ENCODE data around the gene GRIA3. TPM values are rescaled to one million over a fixed set of nuclear protein-coding genes. Genes with fewer than 3 reads are reported as not detected.
A peak's percentile ranks its signal among the peaks of the same experiment; 100 is the strongest.

Gene GRIA3
- total and polyA plus RNA-seq, 10 of the 15 experiments (the other 5 are each of a cell fraction or from before 2014, with no cell fraction given) = 0.45 to 4.3 (median 2.2) TPM

DNA sequence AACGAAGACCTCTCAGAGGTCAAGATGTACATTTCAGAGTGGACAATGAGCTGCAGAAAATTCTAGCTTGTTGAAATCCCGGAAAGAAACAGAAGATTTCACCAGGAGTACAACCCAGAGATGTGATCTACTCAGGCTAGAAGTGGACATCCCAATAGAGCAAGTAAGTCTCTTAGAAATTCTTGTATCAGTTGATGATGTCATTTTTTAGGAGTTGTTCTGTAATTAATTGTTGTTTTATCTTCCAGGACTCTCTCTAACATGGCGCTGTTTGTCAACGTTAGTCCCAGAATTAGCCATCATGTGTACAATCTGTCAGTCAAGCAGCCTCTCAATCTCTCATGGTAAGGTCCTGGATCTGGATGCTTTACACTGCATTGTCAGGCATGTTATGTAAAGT lies 174.4 kb downstream of the GRIA3 start:
- BruUV-seq (replicated peaks) = TSS peak; percentile 75
- 65% methylated on average over 4 of the region's 4 CpGs for WGBS (ENCODE audit: insufficient coverage, insufficient replicate concordance, low lambda C conversion rate, missing lambda C conversion rate)

DNA sequence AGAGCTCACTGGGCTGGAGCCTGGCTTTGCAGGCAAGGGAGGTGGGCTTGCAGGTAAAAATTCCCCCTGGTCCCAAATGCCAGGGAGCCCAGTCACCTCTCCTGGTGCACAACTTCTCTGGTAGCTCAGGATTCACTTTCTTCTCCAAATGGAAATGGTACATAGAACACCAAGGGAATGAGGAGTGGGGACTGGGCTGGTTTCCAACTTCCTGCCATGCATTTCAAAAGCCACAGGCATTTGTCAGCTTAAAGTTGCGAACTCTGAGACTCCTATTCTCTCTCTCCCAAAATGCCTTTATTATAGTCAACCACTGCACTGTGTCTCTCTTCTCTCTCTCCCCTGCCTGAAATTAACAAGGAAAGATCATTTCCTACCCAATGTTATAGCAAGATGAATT lies 177.3 kb downstream of the GRIA3 start:
- ChIA-PET POLR2A (interaction anchor here (0.5 to 6.7 kb wide), 6 partner anchors 24 to 1269 kb away, joined by 3 to 82 read pairs (median 4); no protein-coding TSS in a partner anchor), CTCF (interaction anchor here (0.9 to 6.3 kb wide), 8 partner anchors 19 to 87 kb away, joined by 3 to 59 read pairs (median 6); no protein-coding TSS in a partner anchor), RAD21 (ENCODE audit: unreplicated experiment) (interaction anchor here (0.7 to 7.2 kb wide), 10 partner anchors 20 to 106 kb away, joined by 3 to 145 read pairs (median 9); no protein-coding TSS in a partner anchor), SMC1A (ENCODE audit: uncharacterized antibody, unreplicated experiment) (interaction anchor here (0.6 to 7.6 kb wide), 15 partner anchors 10 to 1082 kb away, joined by 3 to 208 read pairs (median 4); no protein-coding TSS in a partner anchor)
- Histone ChIP-seq H3K9me3 (replicated peaks; ENCODE audit: control insufficient read depth, insufficient read depth, low read length) (no peaks in the 10 kb centered on the region), H3K9ac (ENCODE audit: control insufficient read depth, insufficient read depth, low read length) (no peak overlapping the region), H3K79me2 (ENCODE audit: control insufficient read depth, insufficient read depth, low read length) (no peaks in the 10 kb centered on the region), H3K4me3 (no peak overlapping the region), H3K27me3 (replicated peaks in 1 of 2; ENCODE audit: control insufficient read depth in 2 of 2, insufficient read depth in 2 of 2, low read length in 1 of 2) (no peaks in the 10 kb centered on the region), H2AFZ (ENCODE audit: control insufficient read depth, low read depth, low read length) (no peak overlapping the region), H3K4me2 (ENCODE audit: control insufficient read depth, insufficient read depth) (no peak overlapping the region), H4K20me1 (ENCODE audit: control insufficient read depth, insufficient read depth) (no peaks in the 10 kb centered on the region), H3K36me3 (ENCODE audit: control insufficient read depth in 2 of 2, insufficient read depth in 2 of 2, low read length in 1 of 2) (no peaks in the 10 kb centered on the region), H3K4me1 (ENCODE audit: control insufficient read depth, insufficient read depth, low read length) (no peaks in the 10 kb centered on the region), H3K27ac (ENCODE audit: control insufficient read depth, insufficient read depth) (no peak overlapping the region)
- WGBS (ENCODE audit: insufficient coverage, insufficient replicate concordance, low lambda C conversion rate, missing lambda C conversion rate) = 44% methylated on average over 1 of the region's 1 CpG
- in situ Hi-C loops (cut with MboI) = no loop called here
- no peak for ATAC-seq
- no peak for FAIRE-seq
- DNase-seq (ENCODE audit: low read depth, low spot score) = no peak
- no TSS peak for BruUV-seq (replicated peaks)
- intact Hi-C loops (cut with micrococcal nuclease; ENCODE audit: unreplicated experiment) = no loop called here
- TF ChIP-seq SIX5 (IDR thresholded peaks at IDR 0.05; ENCODE audit: low read depth, low read length, severe bottlenecking) (no peak), ASH2L (IDR thresholded peaks at IDR 0.05; ENCODE audit: borderline replicate concordance, low read depth) (no peak), POU2F2 (IDR thresholded peaks at IDR 0.05; ENCODE audit: borderline replicate concordance, low read depth, low read length) (no peak), NFXL1 (IDR thresholded peaks at IDR 0.05; ENCODE audit: borderline replicate concordance) (no peak), NR2C2 (IDR thresholded peaks at IDR 0.05; ENCODE audit: borderline replicate concordance, control insufficient read depth, insufficient read length, low read depth) (no peak), SMAD1 (IDR thresholded peaks at IDR 0.05; ENCODE audit: low read depth, partially characterized antibody) (no peak), PML (IDR thresholded peaks at IDR 0.05; ENCODE audit: low read length) (no peak), ZNF217 (IDR thresholded peaks at IDR 0.05) (no peak), ZSCAN29 (IDR thresholded peaks at IDR 0.05) (no peak), ZNF384 (IDR thresholded peaks at IDR 0.05; ENCODE audit: borderline replicate concordance, low read depth, low read length) (no peak), MEF2A (IDR thresholded peaks at IDR 0.05; ENCODE audit: insufficient read depth, low read depth, low read length) (no peak), JUND (IDR thresholded peaks at IDR 0.05; ENCODE audit: low read depth, low read length) (no peak)
- TF ChIP-seq, protein P1, sequence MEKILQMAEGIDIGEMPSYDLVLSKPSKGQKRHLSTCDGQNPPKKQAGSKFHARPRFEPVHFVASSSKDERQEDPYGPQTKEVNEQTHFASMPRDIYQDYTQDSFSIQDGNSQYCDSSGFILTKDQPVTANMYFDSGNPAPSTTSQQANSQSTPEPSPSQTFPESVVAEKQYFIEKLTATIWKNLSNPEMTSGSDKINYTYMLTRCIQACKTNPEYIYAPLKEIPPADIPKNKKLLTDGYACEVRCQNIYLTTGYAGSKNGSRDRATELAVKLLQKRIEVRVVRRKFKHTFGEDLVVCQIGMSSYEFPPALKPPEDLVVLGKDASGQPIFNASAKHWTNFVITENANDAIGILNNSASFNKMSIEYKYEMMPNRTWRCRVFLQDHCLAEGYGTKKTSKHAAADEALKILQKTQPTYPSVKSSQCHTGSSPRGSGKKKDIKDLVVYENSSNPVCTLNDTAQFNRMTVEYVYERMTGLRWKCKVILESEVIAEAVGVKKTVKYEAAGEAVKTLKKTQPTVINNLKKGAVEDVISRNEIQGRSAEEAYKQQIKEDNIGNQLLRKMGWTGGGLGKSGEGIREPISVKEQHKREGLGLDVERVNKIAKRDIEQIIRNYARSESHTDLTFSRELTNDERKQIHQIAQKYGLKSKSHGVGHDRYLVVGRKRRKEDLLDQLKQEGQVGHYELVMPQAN (conservative IDR thresholded peaks at IDR 0.05) = no peak

More for the DNA sequence above, 174.4 kb downstream of the GRIA3 start:
- no peaks in the 10 kb centered on the region for H3K79me2 ChIP-seq (ENCODE audit: control insufficient read depth, insufficient read depth, low read length)
- H3K36me3 ChIP-seq (ENCODE audit: control insufficient read depth in 2 of 2, insufficient read depth in 2 of 2, low read length in 1 of 2) = no peaks in the 10 kb centered on the region
- no peak overlapping the region for H2AFZ ChIP-seq (ENCODE audit: control insufficient read depth, low read depth, low read length)
- intact Hi-C loops (cut with micrococcal nuclease; ENCODE audit: unreplicated experiment) (loop anchor here (1.0 kb wide), 1 partner anchor 51 kb away; no protein-coding TSS in a partner anchor), in situ Hi-C loops (cut with MboI) (no loop called here)
- no peak for DNase-seq (ENCODE audit: low read depth, low spot score)
- no peaks in the 10 kb centered on the region for H3K4me1 ChIP-seq (ENCODE audit: control insufficient read depth, insufficient read depth, low read length)
- no peak overlapping the region; the same call in 1 of the 2 replicates for H3K27ac ChIP-seq (ENCODE audit: control insufficient read depth, insufficient read depth)
- H3K9me3 ChIP-seq (replicated peaks; ENCODE audit: control insufficient read depth, insufficient read depth, low read length) = no peaks in the 10 kb centered on the region
- no peak for FAIRE-seq
- ChIA-PET SMC1A (ENCODE audit: uncharacterized antibody, unreplicated experiment) (interaction anchor here (0.8 to 7.6 kb wide), 24 partner anchors 8 to 283 kb away, joined by 3 to 208 read pairs (median 4); no protein-coding TSS in a partner anchor), POLR2A (interaction anchor here (0.9 to 6.7 kb wide), 10 partner anchors 10 to 66 kb away, joined by 3 to 82 read pairs (median 9); no protein-coding TSS in a partner anchor), RAD21 (ENCODE audit: unreplicated experiment) (interaction anchor here (0.7 to 7.2 kb wide), 21 partner anchors 8 to 91 kb away, joined by 3 to 145 read pairs (median 6); no protein-coding TSS in a partner anchor), CTCF (interaction anchor here (0.7 to 6.3 kb wide), 18 partner anchors 8 to 373 kb away, joined by 3 to 59 read pairs (median 4); no protein-coding TSS in a partner anchor)
- H3K4me3 ChIP-seq = no peak overlapping the region
- no peak for TF ChIP-seq SMAD5 (IDR thresholded peaks at IDR 0.05; ENCODE audit: low read depth)
- peak; percentile 84 for TF ChIP-seq ATF7 (IDR thresholded peaks at IDR 0.05; ENCODE audit: low read depth)
- no peaks in the 10 kb centered on the region for H3K27me3 ChIP-seq (replicated peaks in 1 of 2; ENCODE audit: control insufficient read depth in 2 of 2, insufficient read depth in 2 of 2, low read length in 1 of 2)
- no peak overlapping the region for H3K4me2 ChIP-seq (ENCODE audit: control insufficient read depth, insufficient read depth)
- no peaks in the 10 kb centered on the region for H4K20me1 ChIP-seq (ENCODE audit: control insufficient read depth, insufficient read depth)
- H3K9ac ChIP-seq (ENCODE audit: control insufficient read depth, insufficient read depth, low read length) = no peak overlapping the region
- ATAC-seq = no peak; the same call in 1 of the 3 replicates
